Right lobe of liver (tissue), 6 donors: ENCODE results near the gene KRT17. TPM values are rescaled to one million over a fixed set of nuclear protein-coding genes. Genes with fewer than 3 reads are reported as not detected.

ENCODE experiments used
- ATAC-seq, 4 donors: fragments of 200-7000 bp; cut with Tn5 transposase; one replicate each; pipeline ENCODE4 v1.9.1; 2020; ENCODE audit warnings: mild to moderate bottlenecking in 4 of 4, moderate library complexity in 4 of 4
- DNase-seq, 3 donors: peaks; one replicate each; pipeline ENCODE4 v3.0.0-alpha.2; 2020
- H3K27ac ChIP-seq, 3 donors: fragments of 200-600 bp; one replicate each; pipeline ENCODE4 v1.8.0; 2022
- H3K27me3 ChIP-seq, 2 donors: fragments of 200-600 bp; one replicate each; pipeline ENCODE4 v1.8.0; 2022
- H3K36me3 ChIP-seq, 4 donors: fragments of 200-600 bp; sonication (generic) in 1 of 4; one replicate each; pipeline versions ENCODE4 v1.5.1 to v1.8.0; 2017 to 2022; ENCODE audit warnings: control low read depth in 1 of 4
- H3K4me1 ChIP-seq, 4 donors: fragments of 200-600 bp; sonication (generic) in 1 of 4; one replicate each; pipeline versions ENCODE4 v1.5.1 to v1.8.0; 2017 to 2022; ENCODE audit warnings: control low read depth in 1 of 4
- H3K4me3 ChIP-seq, 3 donors: fragments of 200-600 bp; one replicate each; pipeline ENCODE4 v1.8.0; 2022
- H3K9me3 ChIP-seq, 4 donors: fragments of 200-600 bp; sonication (generic) in 1 of 4; one replicate each; pipeline versions ENCODE4 v1.5.1 to v1.8.0; 2017 to 2022; ENCODE audit warnings: control low read depth in 1 of 4
- CTCF ChIP-seq, 4 donors: fragments of 200-600 bp in 3 of 4; fragments of 450-650 bp in 1 of 4; IDR thresholded peaks; one replicate each; pipeline versions ENCODE4 v1.5.1 to v1.8.0; 2016 to 2022; ENCODE audit warnings: antibody characterized with exemption in 4 of 4, mild to moderate bottlenecking in 2 of 4
- POLR2A ChIP-seq: fragments of 450-650 bp; IDR thresholded peaks from one replicate; pipeline ENCODE4 v1.6.1; 2017; ENCODE audit warnings: antibody characterized with exemption, mild to moderate bottlenecking
- WGBS: methylation state at CpG from one replicate; pipeline ENCODE4 v1.1.6; 2018; ENCODE audit warnings: low coverage, low lambda C conversion rate; ENCODE audit not compliant: insufficient coverage; ENCODE audit errors: missing lambda C conversion rate; 5-methylcytosine and 5-hydroxymethylcytosine counted together
- intact Hi-C, 2 donors: fragments of 100-400 bp; cut with DNase I; formaldehyde crosslinking; loops; one replicate each; pipeline versions ENCODE4 v1.11.2 to v1.14.1; 2022
- total RNA-seq, 6 experiments: library from RNA; depleted of rRNA in 2 of 6; stranded (reverse); fragments of >200 nt in 2 of 6; fragmentation: NEBNext Ultra II Directional in 3 of 6; extraction: Animal tissue kit (Norgen Biotek cat#: 25700) in 3 of 6; gene quantifications; one replicate each; pipeline versions ENCODE4 v1.1.0 to v1.2.4, GENCODE V29; 2016 to 2023
- donor health status: DM: no; HTN: yes; CAD: no.
- donor health status: DM: no; HTN: no; CAD: no.
- donor health status: DM: no; HTN: no; CAD: no.
- donor health status: DM: no; HTN: yes; CAD: no.
- donor health status: DM: no; HTN: yes; CAD: no.

Gene KRT17
- total RNA-seq, 6 experiments from 2014 or later: not detected

GRCh38 chr17:41639492-41640473 lies 15.4 kb upstream of the KRT17 start:
- no peaks in the 10 kb centered on the region for H3K27me3 ChIP-seq
- H3K4me1 ChIP-seq: no peaks in the 10 kb centered on the region
- DNase-seq (no peak), ATAC-seq (no peak)
- intact Hi-C loops: no loop called here
- no peaks in the 10 kb centered on the region for H3K36me3 ChIP-seq
- TF ChIP-seq CTCF (IDR thresholded peaks at IDR 0.05) (no peak), POLR2A (no peak)
- no peak overlapping the region for H3K4me3 ChIP-seq
- no peaks in the 10 kb centered on the region for H3K9me3 ChIP-seq
- H3K27ac ChIP-seq: no peak overlapping the region
- 79% methylated on average over 5 of the region's 7 CpGs for WGBS

- TF ChIP-seq CTCF (IDR thresholded peaks at IDR 0.05) (no peak), POLR2A (no peak)
- Histone ChIP-seq H3K36me3 (no peaks in the 10 kb centered on the region), H3K27me3 (no peaks in the 10 kb centered on the region), H3K4me3 (no peak overlapping the region), H3K9me3 (no peaks in the 10 kb centered on the region), H3K4me1 (no peaks in the 10 kb centered on the region), H3K27ac (no peak overlapping the region)
- WGBS: 70% methylated on average over 2 of the region's 6 CpGs
- ATAC-seq: peak in 3 of 4 donors; percentile 25 to 30 (median 26)
- intact Hi-C loops: no loop called here
- no peak for DNase-seq
Measured at GRCh38 chr17:41638941-41639340, 14.6 kb upstream of the KRT17 start.

GRCh38 chr17:41638194-41638593 lies 13.8 kb upstream of the KRT17 start:
- WGBS: 86% methylated on average over 3 of the region's 5 CpGs
- H3K4me1 ChIP-seq: no peaks in the 10 kb centered on the region
- no peaks in the 10 kb centered on the region for H3K27me3 ChIP-seq
- no peaks in the 10 kb centered on the region for H3K36me3 ChIP-seq
- no peak overlapping the region for H3K4me3 ChIP-seq
- no peak for TF ChIP-seq CTCF (IDR thresholded peaks at IDR 0.05)
- ATAC-seq: no peak
- intact Hi-C loops: no loop called here
- no peak overlapping the region for H3K27ac ChIP-seq
- no peak for DNase-seq
- H3K9me3 ChIP-seq: no peaks in the 10 kb centered on the region

GRCh38 chr17:41636652-41637051 lies 12.3 kb upstream of the KRT17 start:
- DNase-seq: no peak
- no peak overlapping the region for H3K4me3 ChIP-seq
- no peaks in the 10 kb centered on the region for H3K36me3 ChIP-seq
- H3K27me3 ChIP-seq: no peaks in the 10 kb centered on the region
- no peak for TF ChIP-seq POLR2A
- TF ChIP-seq CTCF (IDR thresholded peaks at IDR 0.05): no peak
- no peaks in the 10 kb centered on the region for H3K4me1 ChIP-seq
- intact Hi-C loops: no loop called here
- no CpG with 5 or more reads among the region's 9 CpGs for WGBS
- H3K9me3 ChIP-seq: no peaks in the 10 kb centered on the region
- no peak overlapping the region for H3K27ac ChIP-seq
- no peak for ATAC-seq
